Ovary (tissue), 3 donors: Measurements from ENCODE around the gene TMED10.

Experiments
- CTCF ChIP-seq, 3 donors: fragments of 450-650 bp in 2 of 3; fragments of 200-600 bp in 1 of 3; IDR thresholded peaks; one replicate each; pipeline versions ENCODE4 v1.5.1 to v1.8.0; 2016 to 2022; ENCODE audit warnings: antibody characterized with exemption in 3 of 3, mild to moderate bottlenecking in 1 of 3
- POLR2A ChIP-seq: fragments of 450-650 bp; IDR thresholded peaks from one replicate; pipeline ENCODE4 v1.6.1; 2017; ENCODE audit warnings: antibody characterized with exemption, mild to moderate bottlenecking, moderate library complexity
- donor health status: DM: no; HTN: no; CAD: no.

GRCh38 chr14:75208843-75209242 lies 32.4 kb upstream of the TMED10 start:
- no peak for TF ChIP-seq CTCF (IDR thresholded peaks at IDR 0.05)
- no peak for TF ChIP-seq POLR2A
